ENCODE data around the gene MTHFD2. TPM values are rescaled to one million over a fixed set of nuclear protein-coding genes. Genes with fewer than 3 reads are reported as not detected.
"Not testable (repeated sequence)": the region's sequence is repeated elsewhere in the genome, so short reads cannot be mapped to it uniquely, and the experiment has no call there.

Gene MTHFD2
- total RNA-seq, 2 experiments from 2014 or later = 129 to 130 TPM

DNA sequence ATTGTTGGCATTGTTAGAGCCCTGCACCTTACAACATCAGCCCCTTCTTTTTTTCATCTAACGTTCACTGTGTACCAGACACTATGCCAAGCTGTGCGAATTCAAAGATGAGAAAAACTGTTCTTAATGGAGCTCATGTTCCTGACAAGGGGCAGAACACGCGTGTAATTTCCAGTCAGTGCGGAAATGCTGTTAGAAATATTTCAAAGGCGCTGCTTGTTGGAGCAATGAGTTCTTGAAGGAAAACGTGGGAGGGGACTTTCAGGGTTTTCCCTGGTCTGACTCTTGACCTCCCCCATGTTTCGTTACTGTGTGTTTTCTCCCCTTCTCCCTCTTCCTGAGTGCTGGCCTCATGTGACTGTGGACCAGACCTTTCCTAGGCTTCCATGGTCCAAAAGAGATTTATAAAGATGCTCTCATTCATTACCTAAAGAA is 1.5 kb downstream of the MTHFD2 start:
- POLR2A ChIA-PET = interaction anchor here (4.2 kb wide), 1 partner anchor 21 kb away, joined by 28 read pairs; the partner anchor contains the start of gene MOB1A
- Mint-ChIP-seq H3K27ac (peak overlapping the region; percentile 98), H3K4me1 (peaks cover 66% of the 10 kb centered on the region), H3K27me3 (no peaks in the 10 kb centered on the region), H3K4me3 (peak overlapping the region; percentile 92), H3K9me3 (no peaks in the 10 kb centered on the region), H3K36me3 (ENCODE audit: low read depth) (peaks cover 39% of the 10 kb centered on the region)
- no peak for DNase-seq
- CTCF ChIA-PET = interaction anchor here (0.6 to 6.1 kb wide), 10 partner anchors 8 to 423 kb away, joined by 3 to 83 read pairs (median 3); partner anchors contain the start of genes BOLA3, MOB1A, MOGS and MRPL53

DNA sequence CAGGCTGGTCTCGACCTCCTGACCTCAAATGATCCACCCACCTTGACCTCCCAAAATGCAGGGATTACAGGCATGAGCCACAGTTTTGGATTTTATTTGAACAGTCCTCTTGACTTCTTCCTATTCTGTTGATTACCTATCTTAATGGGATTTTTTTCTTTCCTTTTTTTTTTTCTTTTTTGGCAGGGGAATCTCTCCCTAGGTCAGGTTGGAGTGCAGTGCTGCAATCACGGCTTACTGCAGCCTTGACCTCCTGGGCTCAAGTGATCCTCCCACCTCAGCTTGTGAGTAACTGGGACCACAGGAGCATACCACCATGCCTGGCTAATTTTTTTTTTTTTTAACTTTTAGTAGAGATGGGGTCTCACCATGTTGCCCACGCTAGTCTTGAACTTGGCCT is 2.8 kb downstream of the MTHFD2 start:
- peaks cover 79% of the 10 kb centered on the region for H3K4me1 Mint-ChIP-seq
- H3K27ac Mint-ChIP-seq = peak overlapping the region; percentile 98
- H3K27me3 Mint-ChIP-seq = no peaks in the 10 kb centered on the region
- DNase-seq = no peak
- no peaks in the 10 kb centered on the region for H3K9me3 Mint-ChIP-seq
- CTCF ChIA-PET = interaction anchor here (0.7 to 6.1 kb wide), 4 partner anchors 9 to 18 kb away, joined by 3 to 83 read pairs (median 4); partner anchors contain the start of gene MOB1A
- POLR2A ChIA-PET = no interaction called here
- peaks cover 50% of the 10 kb centered on the region for H3K36me3 Mint-ChIP-seq (ENCODE audit: low read depth)
- peak overlapping the region; percentile 92 for H3K4me3 Mint-ChIP-seq

DNA sequence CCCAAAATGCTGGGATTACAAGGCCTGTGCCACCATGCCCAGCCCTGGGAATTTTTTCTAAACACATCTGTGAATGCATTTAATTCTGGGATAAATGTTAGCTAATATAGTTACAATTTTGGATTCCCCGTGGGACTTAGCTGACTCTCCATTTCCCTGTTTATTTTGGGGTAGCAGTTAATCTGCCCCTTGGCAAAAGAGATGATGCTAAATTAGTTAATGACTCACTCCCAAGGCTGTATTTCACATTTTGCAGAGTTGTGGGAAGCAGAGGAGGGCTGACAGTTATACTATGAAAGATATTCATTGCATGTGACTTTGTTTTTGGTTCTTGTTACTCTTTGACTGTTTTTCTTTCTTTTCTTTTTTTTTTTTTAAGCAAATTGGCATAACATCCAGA is 3.2 kb downstream of the MTHFD2 start:
- POLR2A ChIA-PET = no interaction called here
- no peaks in the 10 kb centered on the region for H3K9me3 Mint-ChIP-seq
- CTCF ChIA-PET = interaction anchor here (0.6 to 1.2 kb wide), 5 partner anchors 9 to 23 kb away, joined by 3 to 4 read pairs (median 3); partner anchors contain the start of gene MOB1A
- H3K4me3 Mint-ChIP-seq = peak overlapping the region; percentile 92
- peaks cover 83% of the 10 kb centered on the region for H3K4me1 Mint-ChIP-seq
- H3K27me3 Mint-ChIP-seq = no peaks in the 10 kb centered on the region
- H3K36me3 Mint-ChIP-seq (ENCODE audit: low read depth) = peaks cover 54% of the 10 kb centered on the region
- peak overlapping the region; percentile 65 for H3K27ac Mint-ChIP-seq
- no peak for DNase-seq

DNA sequence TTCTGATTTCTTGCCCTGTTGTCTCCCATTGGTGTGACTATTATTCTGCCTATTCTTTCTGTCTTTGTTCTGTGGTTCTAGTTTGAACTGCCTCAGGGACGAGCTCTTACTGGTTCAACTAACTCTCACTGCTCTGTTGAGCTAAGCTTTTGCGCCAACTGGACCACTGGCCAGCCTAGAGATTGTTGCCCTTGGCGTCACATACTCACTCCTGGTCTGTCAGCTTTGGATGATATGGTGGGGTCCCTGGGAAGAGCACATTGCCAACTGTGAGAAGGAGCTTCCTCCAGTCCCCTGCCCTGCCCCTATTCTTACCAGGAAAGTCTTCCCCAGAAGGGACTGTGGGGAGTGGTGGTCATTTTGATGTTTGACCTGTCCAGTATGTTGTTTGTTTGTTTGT is 6.0 kb downstream of the MTHFD2 start:
- H3K4me1 Mint-ChIP-seq = peaks cover 82% of the 10 kb centered on the region
- DNase-seq = no peak
- no peaks in the 10 kb centered on the region for H3K27me3 Mint-ChIP-seq
- ChIA-PET POLR2A (no interaction called here), CTCF (interaction anchor here (0.6 to 2.5 kb wide), 6 partner anchors 9 to 194 kb away, joined by 3 to 9 read pairs (median 4); no protein-coding TSS in a partner anchor)
- H3K27ac Mint-ChIP-seq = peak overlapping the region; percentile 94
- peaks cover 72% of the 10 kb centered on the region for H3K36me3 Mint-ChIP-seq (ENCODE audit: low read depth)
- H3K4me3 Mint-ChIP-seq = no peak overlapping the region
- no peaks in the 10 kb centered on the region for H3K9me3 Mint-ChIP-seq

DNA sequence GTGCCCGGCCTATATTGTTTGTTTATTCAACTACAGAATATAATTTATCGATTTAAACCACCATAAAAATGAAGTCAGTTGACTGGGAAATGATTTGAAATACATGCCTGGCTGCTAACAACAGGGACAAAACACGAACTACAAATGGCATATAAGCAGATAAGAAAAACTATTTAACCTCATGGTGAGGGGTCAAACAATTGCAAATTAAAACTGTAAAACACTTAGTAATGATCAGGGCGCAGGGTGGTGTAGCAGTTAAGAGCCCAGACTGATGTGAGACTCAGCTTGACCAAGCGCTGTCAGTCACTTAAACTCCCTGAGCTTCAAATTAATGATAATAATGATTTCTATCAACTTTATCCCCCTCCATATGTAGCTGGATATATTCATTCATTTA is 6.7 kb downstream of the MTHFD2 start:
- no peaks in the 10 kb centered on the region for H3K9me3 Mint-ChIP-seq

DNA sequence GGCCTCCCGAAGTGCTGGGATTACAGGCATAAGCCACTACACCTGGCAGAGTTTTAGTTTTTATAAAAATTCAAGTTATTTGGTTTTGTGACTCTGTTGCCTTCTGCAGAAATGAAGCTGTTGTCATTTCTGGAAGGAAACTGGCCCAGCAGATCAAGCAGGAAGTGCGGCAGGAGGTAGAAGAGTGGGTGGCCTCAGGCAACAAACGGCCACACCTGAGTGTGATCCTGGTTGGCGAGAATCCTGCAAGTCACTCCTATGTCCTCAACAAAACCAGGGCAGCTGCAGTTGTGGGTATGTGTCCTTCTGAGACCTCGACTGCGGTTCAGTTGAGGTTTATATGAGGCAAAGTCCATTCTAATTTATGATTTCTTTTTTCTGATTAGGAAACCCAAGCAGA is 7.2 kb downstream of the MTHFD2 start:
- no peaks in the 10 kb centered on the region for H3K9me3 Mint-ChIP-seq
- ChIA-PET POLR2A (interaction anchor here (0.6 to 0.9 kb wide), 2 partner anchors 27 to 340 kb away, joined by 3 read pairs; partner anchors contain the start of gene MOB1A), CTCF (interaction anchor here (0.9 to 2.6 kb wide), 8 partner anchors 8 to 186 kb away, joined by 3 to 26 read pairs (median 6); partner anchors contain the start of gene MOB1A)
- peak overlapping the region; percentile 64 for H3K4me3 Mint-ChIP-seq
- peaks cover 75% of the 10 kb centered on the region for H3K4me1 Mint-ChIP-seq
- H3K27me3 Mint-ChIP-seq = no peaks in the 10 kb centered on the region
- H3K27ac Mint-ChIP-seq = peak overlapping the region; percentile 94
- H3K36me3 Mint-ChIP-seq (ENCODE audit: low read depth) = peaks cover 75% of the 10 kb centered on the region
- DNase-seq = peak; percentile 42

More for the DNA sequence above, 6.7 kb downstream of the MTHFD2 start:
- ChIA-PET CTCF (interaction anchor here (0.6 to 2.6 kb wide), 9 partner anchors 9 to 194 kb away, joined by 3 to 26 read pairs (median 4); partner anchors contain the start of gene MOB1A), POLR2A (interaction anchor here (0.9 kb wide), 1 partner anchor 27 kb away, joined by 3 read pairs; the partner anchor contains the start of gene MOB1A)
- Mint-ChIP-seq H3K36me3 (ENCODE audit: low read depth) (peaks cover 75% of the 10 kb centered on the region), H3K4me3 (peak overlapping the region; percentile 64), H3K27ac (peak overlapping the region; percentile 94), H3K4me1 (peaks cover 80% of the 10 kb centered on the region), H3K27me3 (no peaks in the 10 kb centered on the region)
- no peak for DNase-seq

DNA sequence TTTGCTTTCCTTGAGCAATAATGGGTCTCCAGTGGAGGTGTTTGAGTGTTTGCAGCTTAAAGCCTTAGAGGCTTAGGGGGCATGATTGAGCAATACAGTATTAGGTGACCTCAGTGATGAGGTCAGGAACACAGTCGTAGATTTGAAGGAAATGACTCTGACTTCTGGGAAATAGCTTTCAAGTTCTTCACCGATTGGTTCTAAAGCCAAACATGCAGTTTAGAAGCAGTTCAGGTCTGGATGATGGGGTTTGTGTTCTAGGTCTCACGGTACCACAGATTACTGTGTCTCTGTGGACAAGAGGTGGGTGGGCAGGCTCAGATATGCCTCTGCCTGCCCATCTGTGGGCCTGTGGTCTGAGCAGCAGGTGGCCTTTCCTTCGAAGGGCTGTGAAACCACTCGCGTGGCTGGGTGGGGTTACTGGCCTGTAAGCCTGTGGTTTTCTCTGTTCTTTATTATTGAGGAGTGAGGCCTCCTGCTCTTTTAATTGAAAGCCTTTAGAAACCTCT is 7.8 kb downstream of the MTHFD2 start:
- CTCF ChIA-PET = interaction anchor here (0.9 to 2.6 kb wide), 7 partner anchors 10 to 185 kb away, joined by 3 to 26 read pairs (median 8); partner anchors contain the start of gene MOB1A

DNA sequence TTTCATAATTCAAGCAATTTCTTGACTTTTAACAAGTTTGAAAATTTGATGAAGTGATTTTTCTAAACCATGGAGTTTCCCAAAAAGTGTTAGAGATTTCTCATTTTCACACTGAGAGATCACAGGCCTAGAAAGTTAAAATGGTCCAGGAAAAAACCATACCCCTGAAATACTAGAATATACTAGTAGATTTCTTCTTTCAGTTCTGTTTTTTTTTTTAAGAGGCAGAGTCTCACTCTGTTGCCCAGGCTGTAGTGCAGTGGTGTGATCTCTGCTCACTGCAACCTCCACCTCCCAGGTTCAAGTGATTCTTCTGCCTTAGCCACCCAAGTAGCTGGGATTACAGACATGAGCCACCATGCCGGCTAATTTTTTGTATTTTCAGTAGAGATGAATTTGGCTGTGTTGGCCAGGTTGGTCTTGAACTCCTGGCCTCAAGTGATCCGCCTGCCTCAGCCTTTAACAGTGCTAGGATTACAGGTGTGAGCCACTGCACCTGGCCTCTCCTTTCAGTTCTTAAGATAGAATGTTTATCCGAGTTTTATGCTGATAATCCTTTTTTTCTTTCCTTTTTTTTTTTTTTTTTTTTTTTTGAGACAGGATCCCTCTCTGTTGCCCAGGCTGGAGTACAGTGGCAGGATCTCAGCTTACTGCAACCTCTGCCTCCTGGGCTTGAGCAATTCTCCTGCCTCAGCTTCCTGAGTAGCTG is 14.4 kb downstream of the MTHFD2 start:
- POLR2A ChIA-PET = no interaction called here

More for the DNA sequence above, 7.8 kb downstream of the MTHFD2 start:
- peak; percentile 50 for DNase-seq
- H3K36me3 Mint-ChIP-seq (ENCODE audit: low read depth) = peaks cover 77% of the 10 kb centered on the region
- H3K9me3 Mint-ChIP-seq = no peaks in the 10 kb centered on the region
- no peaks in the 10 kb centered on the region for H3K27me3 Mint-ChIP-seq
- POLR2A ChIA-PET = interaction anchor here (0.6 to 0.9 kb wide), 2 partner anchors 28 to 339 kb away, joined by 3 read pairs; partner anchors contain the start of gene MOB1A
- peak overlapping the region; percentile 64 for H3K4me3 Mint-ChIP-seq
- H3K27ac Mint-ChIP-seq = peak overlapping the region; percentile 94
- H3K4me1 Mint-ChIP-seq = peaks cover 73% of the 10 kb centered on the region

DNA sequence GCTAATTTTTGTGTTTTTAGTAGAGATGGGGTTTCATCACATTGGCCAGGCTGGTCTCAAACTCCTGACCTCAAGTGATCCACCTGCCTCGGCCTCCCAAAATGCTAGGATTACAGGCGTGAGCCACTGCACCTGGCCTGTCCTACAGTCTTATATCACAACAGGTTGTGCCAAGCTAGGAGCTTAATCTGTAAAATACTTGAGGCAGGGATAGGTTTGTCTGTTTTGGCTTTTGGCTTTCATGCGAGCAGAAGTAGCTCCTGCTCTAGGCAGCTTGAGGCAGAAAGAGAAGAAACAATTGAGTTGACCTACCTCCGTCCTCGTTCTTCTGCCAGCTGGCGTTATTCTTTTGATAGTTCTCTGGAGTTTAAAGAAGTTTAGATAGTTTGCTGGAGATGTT is 17.4 kb downstream of the MTHFD2 start:
- DNase-seq, H3K27me3 Mint-ChIP-seq, H3K27ac Mint-ChIP-seq, H3K4me1 Mint-ChIP-seq, H3K4me3 Mint-ChIP-seq, POLR2A ChIA-PET, H3K9me3 Mint-ChIP-seq: not testable (repeated sequence)
- H3K36me3 Mint-ChIP-seq (ENCODE audit: low read depth) = peaks cover 36% of the 10 kb centered on the region
- CTCF ChIA-PET = interaction anchor here (0.8 to 1.8 kb wide), 8 partner anchors 9 to 118 kb away, joined by 3 to 8 read pairs (median 3); partner anchors contain the start of gene MTHFD2

More for the DNA sequence above, 14.4 kb downstream of the MTHFD2 start:
- no peaks in the 10 kb centered on the region for H3K27me3 Mint-ChIP-seq
- peaks cover 52% of the 10 kb centered on the region for H3K36me3 Mint-ChIP-seq (ENCODE audit: low read depth)
- H3K9me3 Mint-ChIP-seq = no peaks in the 10 kb centered on the region
- H3K4me1 Mint-ChIP-seq = peaks cover 18% of the 10 kb centered on the region
- CTCF ChIA-PET = interaction anchor here (1.2 kb wide), 1 partner anchor 8 kb away, joined by 3 read pairs; no protein-coding TSS in a partner anchor
- no peak overlapping the region for H3K4me3 Mint-ChIP-seq
- H3K27ac Mint-ChIP-seq = no peak overlapping the region
- DNase-seq = no peak

DNA sequence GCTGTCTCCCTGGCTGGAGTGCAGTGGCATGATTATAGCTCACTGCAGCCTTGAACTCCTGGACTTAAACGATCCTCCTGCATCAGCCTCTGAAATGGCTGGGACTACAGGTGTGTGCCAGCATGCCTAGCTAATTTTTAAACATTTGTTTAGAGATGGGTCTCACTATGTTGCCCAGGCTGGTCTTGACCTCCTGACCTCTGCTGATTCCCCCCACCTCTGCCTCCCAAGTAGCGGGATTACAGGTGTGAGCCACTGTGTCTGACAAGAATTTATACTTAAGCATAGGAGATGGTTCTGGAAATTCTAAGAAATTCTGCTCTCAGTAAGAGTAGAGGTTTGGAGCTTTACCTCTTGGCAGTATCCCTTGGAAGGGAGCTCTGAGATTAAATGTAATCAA is 18.2 kb downstream of the MTHFD2 start:
- peaks cover 1% of the 10 kb centered on the region for H3K4me1 Mint-ChIP-seq
- no peak for DNase-seq
- no peaks in the 10 kb centered on the region for H3K9me3 Mint-ChIP-seq
- no peak overlapping the region for H3K27ac Mint-ChIP-seq
- H3K4me3 Mint-ChIP-seq = no peak overlapping the region
- no peaks in the 10 kb centered on the region for H3K27me3 Mint-ChIP-seq
- ChIA-PET CTCF (interaction anchor here (0.7 to 1.8 kb wide), 6 partner anchors 10 to 118 kb away, joined by 3 to 8 read pairs (median 4); partner anchors contain the start of gene MTHFD2), POLR2A (no interaction called here)
- peaks cover 34% of the 10 kb centered on the region for H3K36me3 Mint-ChIP-seq (ENCODE audit: low read depth)

DNA sequence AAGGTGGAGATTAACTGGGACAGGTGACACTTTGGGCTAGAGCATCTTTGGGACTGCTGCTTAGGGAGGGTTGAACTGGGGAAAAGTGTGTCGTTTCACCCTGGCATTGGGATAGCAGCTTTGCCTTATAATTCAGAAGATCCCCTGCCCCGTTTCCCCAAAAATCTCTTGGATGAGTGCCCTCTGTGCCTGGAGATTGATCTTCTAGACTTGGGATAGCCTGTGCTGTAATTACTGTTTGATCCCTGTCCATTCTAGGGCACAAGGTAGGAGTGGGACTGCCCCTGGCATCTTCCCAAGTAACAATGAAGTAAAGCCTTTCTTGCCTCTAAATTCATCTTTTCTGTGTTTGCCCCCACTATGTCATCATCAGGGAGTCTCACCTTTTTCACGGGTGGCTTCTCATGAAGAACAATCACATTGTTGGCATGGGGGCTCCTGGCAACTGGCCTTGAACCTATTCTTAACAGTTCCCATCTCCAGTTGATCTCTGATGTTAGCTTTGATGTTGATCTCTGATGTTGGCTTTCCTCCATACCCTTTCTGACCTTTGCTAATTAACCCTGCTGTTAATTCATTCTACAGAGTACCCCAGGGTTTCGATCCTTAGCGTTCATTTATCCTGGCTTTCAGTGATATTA is 21.6 kb downstream of the MTHFD2 start:
- POLR2A ChIA-PET = no interaction called here
- DNase-seq = no peak
- H3K36me3 Mint-ChIP-seq (ENCODE audit: low read depth) = peaks cover 22% of the 10 kb centered on the region
- peak overlapping the region; percentile 44 for H3K27ac Mint-ChIP-seq
- H3K4me1 Mint-ChIP-seq = peaks cover 4% of the 10 kb centered on the region
- CTCF ChIA-PET = no interaction called here
- H3K4me3 Mint-ChIP-seq = no peak overlapping the region
- H3K27me3 Mint-ChIP-seq = no peaks in the 10 kb centered on the region
- H3K9me3 Mint-ChIP-seq = no peaks in the 10 kb centered on the region

DNA sequence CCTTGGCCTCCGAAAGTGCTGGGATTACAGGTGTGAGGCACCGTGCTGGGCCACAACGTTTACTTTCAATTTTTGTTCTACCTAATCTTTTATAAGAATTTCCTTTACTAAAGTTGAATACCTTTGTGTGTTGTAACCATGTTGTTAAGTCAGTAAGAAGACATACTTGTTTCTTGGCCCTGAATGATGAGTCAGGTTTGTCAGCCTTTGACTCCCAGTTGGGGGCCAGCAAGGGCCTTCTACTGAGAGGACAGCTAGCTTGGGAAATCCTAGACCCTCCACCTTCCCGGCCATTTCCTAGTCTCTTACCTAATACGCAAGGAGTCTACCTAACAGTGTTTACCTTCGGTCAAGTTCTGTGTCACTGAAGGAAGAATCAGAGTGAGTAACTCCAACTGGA is 22.7 kb downstream of the MTHFD2 start:
- no peak for DNase-seq

More for the DNA sequence above, 22.7 kb downstream of the MTHFD2 start:
- H3K9me3 Mint-ChIP-seq = no peaks in the 10 kb centered on the region
- no peak overlapping the region for H3K4me3 Mint-ChIP-seq
- peaks cover 3% of the 10 kb centered on the region for H3K4me1 Mint-ChIP-seq
- H3K27ac Mint-ChIP-seq = no peak overlapping the region
- CTCF ChIA-PET = no interaction called here
- POLR2A ChIA-PET = no interaction called here
- H3K36me3 Mint-ChIP-seq (ENCODE audit: low read depth) = peaks cover 19% of the 10 kb centered on the region
- no peaks in the 10 kb centered on the region for H3K27me3 Mint-ChIP-seq

Data from activated CD4-positive, alpha-beta T cell treated with anti-CD3 and anti-CD28 coated beads, Interleukin-2, amount 10 ng/mL, durations not matched to agents 7 days and 5 days (primary cell).